ENCODE data around the gene SMAP1.
A peak's percentile ranks its signal among the peaks of the same experiment; 100 is the strongest.
"Not testable (repeated sequence)": the region's sequence is repeated elsewhere in the genome, so short reads cannot be mapped to it uniquely, and the experiment has no call there.

SMAP1 gene

GRCh38 chr6:70740746-70741145, 73.1 kb downstream of the SMAP1 start:
- DNase-seq (ENCODE audit: low spot score): not testable (repeated sequence)

GRCh38 chr6:70742462-70742861, 74.8 kb downstream of the SMAP1 start:
- not testable (repeated sequence) for DNase-seq (ENCODE audit: low spot score)

DNA sequence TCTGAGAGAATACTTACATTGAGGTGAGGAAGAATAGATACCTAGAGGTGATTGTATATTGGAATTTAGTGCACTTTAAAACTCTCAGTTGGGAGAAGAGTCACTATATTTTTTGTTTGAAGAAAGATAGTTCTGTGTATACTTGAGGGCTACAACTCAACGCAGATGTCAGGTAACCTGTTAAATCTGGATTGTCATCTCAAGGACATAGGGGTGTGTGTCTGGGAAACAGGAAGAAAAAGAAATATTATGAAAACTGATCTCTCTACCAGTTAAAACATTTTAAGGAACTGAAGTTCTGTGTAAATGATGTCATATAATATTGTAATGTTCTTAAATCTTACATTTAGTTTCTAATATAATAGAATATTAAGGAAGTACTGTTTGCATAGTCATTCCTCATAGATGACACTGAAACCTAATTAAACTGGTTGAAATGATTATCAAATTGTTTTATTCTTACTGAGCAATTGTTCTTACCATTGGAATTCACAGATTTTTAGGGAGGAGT, 86.2 kb downstream of the SMAP1 start:
- DNase-seq (ENCODE audit: low spot score): no peak

GRCh38 chr6:70758883-70759282, 91.2 kb downstream of the SMAP1 start:
- DNase-seq (ENCODE audit: low spot score): no peak

GRCh38 chr6:70763754-70764510, 96.2 kb downstream of the SMAP1 start:
- DNase-seq (ENCODE audit: low spot score): no peak

- no peak for DNase-seq (ENCODE audit: low spot score)
Measured at GRCh38 chr6:70764706-70765105, 97.0 kb downstream of the SMAP1 start.

GRCh38 chr6:70771351-70771750, 103.7 kb downstream of the SMAP1 start:
- not testable (repeated sequence) for DNase-seq (ENCODE audit: low spot score)

DNA sequence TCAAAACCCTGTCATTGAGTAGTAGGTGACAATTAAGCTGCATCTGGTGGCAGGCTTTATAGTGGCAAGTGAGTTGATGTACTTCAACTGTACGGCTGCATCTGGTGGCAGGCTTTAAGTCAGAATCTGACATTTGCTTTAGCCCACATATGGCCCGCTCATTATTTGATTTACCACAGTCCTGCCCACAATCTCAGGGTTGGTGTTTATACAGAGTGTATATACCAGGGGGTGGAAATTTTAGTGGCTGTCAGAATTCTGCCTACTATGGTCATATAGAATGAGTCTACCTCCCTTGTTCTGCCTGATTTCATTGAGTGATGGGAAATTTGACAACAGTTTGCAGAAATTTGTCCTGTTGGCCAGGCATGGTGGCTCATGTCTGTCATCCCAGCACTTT, 112.3 kb downstream of the SMAP1 start:
- DNase-seq (ENCODE audit: low spot score): no peak

DNA sequence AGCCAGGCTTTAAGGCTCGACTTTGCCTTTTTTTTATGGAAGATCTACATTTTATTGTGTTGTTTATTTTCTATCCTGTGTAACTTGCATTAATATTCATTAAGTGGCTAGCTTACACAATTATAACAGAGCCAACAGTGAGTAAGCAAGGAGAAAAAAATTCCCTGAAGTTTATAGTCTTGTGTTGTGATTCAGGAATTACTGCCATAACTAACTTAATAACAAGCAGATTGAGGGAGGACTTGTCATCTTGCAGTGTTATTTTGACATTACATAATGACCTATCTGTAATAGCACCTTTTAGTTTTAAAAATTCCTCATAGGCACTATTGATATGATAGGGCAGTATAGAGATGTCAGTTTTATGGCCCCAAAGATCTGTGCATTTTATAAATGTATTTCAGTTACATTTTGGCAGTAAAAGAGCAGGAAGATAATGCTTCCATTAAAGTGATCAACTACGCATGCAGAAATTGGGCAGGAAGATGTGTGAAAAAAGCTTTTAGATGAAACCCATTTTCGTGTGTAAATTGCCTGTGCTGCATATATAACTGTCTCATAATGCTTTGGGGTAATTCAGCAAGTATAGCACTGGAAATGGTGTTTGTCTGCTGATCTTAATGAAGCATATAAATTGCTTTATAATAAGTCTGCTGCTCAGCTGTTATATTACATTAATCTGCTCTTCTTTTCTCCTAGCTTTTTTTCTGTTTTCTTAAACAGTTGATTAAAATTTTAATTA, 123.0 kb downstream of the SMAP1 start:
- DNase-seq (ENCODE audit: low spot score): peak; percentile 31

GRCh38 chr6:70797625-70798024, 129.9 kb downstream of the SMAP1 start:
- no peak for DNase-seq (ENCODE audit: low spot score)

DNA sequence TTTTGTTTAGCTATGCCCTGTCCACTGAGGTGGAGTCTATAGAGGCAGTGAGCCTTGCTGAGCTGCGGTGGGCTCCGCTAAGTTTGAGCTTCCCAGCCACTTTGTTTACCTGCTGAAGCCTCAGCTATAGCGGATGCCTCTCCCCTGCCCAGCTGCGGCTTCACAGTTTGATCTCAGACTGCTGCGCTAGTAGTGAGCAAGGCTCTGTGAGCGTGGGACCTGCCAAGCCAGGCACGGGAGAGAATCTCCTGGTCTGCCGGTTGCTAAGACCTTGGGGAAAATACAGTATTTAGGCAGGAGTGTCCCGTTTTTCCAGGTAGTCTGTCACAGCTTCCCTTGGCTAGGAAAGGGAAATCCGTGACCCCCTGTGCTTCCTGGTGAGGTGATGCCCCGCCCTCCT, 138.4 kb downstream of the SMAP1 start:
- no peak for DNase-seq (ENCODE audit: low spot score)

GRCh38 chr6:70811788-70812187, 144.1 kb downstream of the SMAP1 start:
- DNase-seq (ENCODE audit: low spot score): no peak

DNA sequence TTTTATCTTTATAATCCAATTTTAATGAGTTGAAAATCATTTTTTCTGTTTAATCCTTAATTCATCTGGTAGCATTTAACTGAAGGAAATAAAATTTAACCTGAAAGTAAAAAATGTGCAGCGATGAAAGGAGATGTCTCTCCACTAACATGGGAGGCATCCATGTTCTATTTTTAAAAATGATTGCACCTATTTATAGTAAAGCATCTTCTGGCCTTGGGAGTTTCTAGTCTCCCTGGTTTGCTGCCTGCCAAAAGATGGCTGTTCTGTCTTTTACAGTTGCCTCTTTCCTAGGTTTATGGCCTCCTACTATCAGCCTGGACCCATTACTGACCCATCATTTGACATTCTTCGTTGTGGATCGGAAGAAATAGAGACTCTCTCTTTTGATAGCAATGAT, 146.2 kb downstream of the SMAP1 start:
- DNase-seq (ENCODE audit: low spot score): no peak

DNA sequence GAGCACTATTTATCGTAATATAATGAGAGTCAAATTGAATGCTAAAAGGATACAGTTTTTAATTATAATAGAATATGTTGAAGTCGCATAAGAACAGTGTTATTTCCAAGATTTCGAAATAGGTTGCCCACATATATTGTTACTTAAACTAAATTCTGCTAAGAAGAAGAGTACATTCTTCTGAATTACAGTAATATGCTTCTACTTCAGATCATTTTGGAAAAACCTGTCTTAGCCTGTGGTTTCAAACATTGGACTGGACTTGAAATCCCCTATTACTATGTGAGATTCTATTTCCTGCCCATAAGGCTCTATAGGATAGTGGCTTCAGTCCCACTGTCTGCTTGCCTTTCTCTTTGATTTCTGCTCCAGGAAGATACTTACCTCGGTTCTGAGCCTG, 152.0 kb downstream of the SMAP1 start:
- no peak for DNase-seq (ENCODE audit: low spot score)

- no peak for DNase-seq (ENCODE audit: low spot score)
Measured at GRCh38 chr6:70820778-70821177, 153.1 kb downstream of the SMAP1 start.

GRCh38 chr6:70821751-70822150, 154.1 kb downstream of the SMAP1 start:
- no peak for DNase-seq (ENCODE audit: low spot score)

DNA sequence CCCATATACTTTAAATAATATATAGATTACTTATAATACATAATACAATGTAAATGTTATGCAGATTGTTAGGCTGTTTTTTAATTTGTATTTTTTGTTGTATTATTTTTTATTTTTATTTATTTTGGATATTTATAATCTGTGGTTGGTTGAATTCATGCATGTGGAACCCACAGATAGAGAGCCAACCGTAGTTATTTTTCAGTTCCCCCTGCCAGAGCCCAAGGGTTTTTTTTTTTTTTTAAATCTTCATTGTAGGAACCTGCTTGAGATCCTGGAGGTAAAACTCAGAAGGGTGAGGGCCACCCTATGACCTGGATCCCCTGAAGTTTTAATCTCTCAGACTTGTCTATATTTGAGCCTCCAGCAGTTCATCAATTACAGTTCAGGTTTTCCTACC, 156.0 kb downstream of the SMAP1 start:
- DNase-seq (ENCODE audit: low spot score): no peak

DNA sequence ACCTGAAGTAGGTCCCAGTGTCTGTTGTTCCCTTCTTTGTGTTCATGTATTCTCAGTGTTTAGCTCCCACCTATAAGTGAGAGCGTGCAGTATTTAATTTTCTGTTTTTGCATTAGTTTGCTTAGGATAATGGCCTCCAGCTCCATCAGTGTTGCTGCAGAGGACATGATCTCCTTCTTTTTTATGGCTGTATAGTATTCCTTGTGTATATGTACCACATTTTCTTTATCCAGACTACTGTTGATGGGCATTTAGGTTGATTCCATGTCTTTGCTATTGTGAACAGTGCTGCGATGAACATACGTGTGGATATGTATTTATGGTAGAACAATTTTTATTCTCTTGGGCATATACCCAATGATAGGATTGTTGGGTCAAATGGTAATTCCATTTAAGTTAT, 163.7 kb downstream of the SMAP1 start:
- no peak for DNase-seq (ENCODE audit: low spot score)

- peak; percentile 51 for DNase-seq (ENCODE audit: low spot score)
Measured at GRCh38 chr6:70834520-70834919, 166.8 kb downstream of the SMAP1 start.

DNA sequence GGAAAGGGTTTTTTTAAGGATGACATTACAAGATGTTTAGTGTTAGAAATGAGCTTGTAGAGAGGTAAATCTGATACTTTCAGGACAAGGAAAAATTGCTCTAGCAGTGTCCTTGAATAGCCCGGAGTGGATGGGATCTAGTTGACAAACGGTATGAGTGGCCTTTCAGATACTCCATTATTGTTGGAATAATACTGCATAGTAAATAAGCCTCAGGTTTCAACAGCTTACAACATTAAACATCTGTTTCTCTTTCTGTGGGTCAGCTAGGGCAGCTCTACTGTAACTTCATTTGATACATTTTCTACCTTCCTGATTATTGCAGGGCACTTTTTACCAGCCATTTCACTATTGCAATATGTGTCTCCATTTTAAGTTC, 171.2 kb downstream of the SMAP1 start:
- DNase-seq (ENCODE audit: low spot score): no peak

- no peak for DNase-seq (ENCODE audit: low spot score)
Measured at GRCh38 chr6:70839286-70840266, 171.9 kb downstream of the SMAP1 start.

- no peak for DNase-seq (ENCODE audit: low spot score)
Measured at GRCh38 chr6:70841112-70841511, 173.4 kb downstream of the SMAP1 start.

All from GM03348 (cell line).